Epithelial cell of prostate (primary cell): ENCODE results near the gene ERG28.
"Not testable (repeated sequence)": the region's sequence is repeated elsewhere in the genome, so short reads cannot be mapped to it uniquely, and the experiment has no call there.

Experiments used
- DNase-seq: peaks from one replicate; pipeline ENCODE4 v3.0.0-alpha.2; 2011; ENCODE audit warnings: low read depth, low spot score
- H3K27ac ChIP-seq: fragments of 450-650 bp; 2 replicates; pipeline ENCODE4 v1.5.1; 2017; ENCODE audit warnings: mild to moderate bottlenecking

Gene ERG28

GRCh38 chr14:75628816-75629215 is 31.9 kb downstream of the ERG28 start:
- no peak overlapping the region for H3K27ac ChIP-seq
- DNase-seq: no peak

GRCh38 chr14:75627406-75627805 is 33.3 kb downstream of the ERG28 start:
- no peak for DNase-seq
- no peak overlapping the region for H3K27ac ChIP-seq

- DNase-seq: no peak
- H3K27ac ChIP-seq: no peak overlapping the region
Measured at GRCh38 chr14:75626863-75627262, 33.8 kb downstream of the ERG28 start.

GRCh38 chr14:75626396-75626795 is 34.3 kb downstream of the ERG28 start:
- no peak overlapping the region for H3K27ac ChIP-seq
- no peak for DNase-seq

- H3K27ac ChIP-seq: no peak overlapping the region
- no peak for DNase-seq
Measured at GRCh38 chr14:75625034-75625433, 35.6 kb downstream of the ERG28 start.

GRCh38 chr14:75619548-75619947 is 41.1 kb downstream of the ERG28 start:
- no peak overlapping the region for H3K27ac ChIP-seq
- DNase-seq: no peak

GRCh38 chr14:75615200-75615599 is 45.5 kb downstream of the ERG28 start:
- DNase-seq: no peak
- H3K27ac ChIP-seq: no peak overlapping the region

GRCh38 chr14:75614179-75614578 is 46.5 kb downstream of the ERG28 start:
- H3K27ac ChIP-seq: no peak overlapping the region
- no peak for DNase-seq

- H3K27ac ChIP-seq: no peak overlapping the region
- no peak for DNase-seq
Measured at GRCh38 chr14:75612157-75612556, 48.5 kb downstream of the ERG28 start.

GRCh38 chr14:75610834-75611233 is 49.8 kb downstream of the ERG28 start:
- no peak overlapping the region for H3K27ac ChIP-seq
- no peak for DNase-seq

GRCh38 chr14:75609606-75610475 is 50.8 kb downstream of the ERG28 start:
- DNase-seq: no peak
- no peak overlapping the region for H3K27ac ChIP-seq

GRCh38 chr14:75609116-75609515 is 51.6 kb downstream of the ERG28 start:
- no peak for DNase-seq
- no peak overlapping the region for H3K27ac ChIP-seq

- DNase-seq: no peak
- H3K27ac ChIP-seq: no peak overlapping the region
Measured at GRCh38 chr14:75607842-75608640, 52.6 kb downstream of the ERG28 start.

- no peak overlapping the region for H3K27ac ChIP-seq
- DNase-seq: no peak
Measured at GRCh38 chr14:75607044-75607443, 53.6 kb downstream of the ERG28 start.

GRCh38 chr14:75605916-75606315 is 54.8 kb downstream of the ERG28 start:
- no peak for DNase-seq
- H3K27ac ChIP-seq: no peak overlapping the region

- no peak overlapping the region for H3K27ac ChIP-seq
- no peak for DNase-seq
Measured at GRCh38 chr14:75604979-75605851, 55.5 kb downstream of the ERG28 start.

GRCh38 chr14:75602503-75602902 is 58.2 kb downstream of the ERG28 start:
- DNase-seq: no peak
- H3K27ac ChIP-seq: no peak overlapping the region

GRCh38 chr14:75601061-75601460 is 59.6 kb downstream of the ERG28 start:
- not testable (repeated sequence) for H3K27ac ChIP-seq, DNase-seq

- H3K27ac ChIP-seq, DNase-seq: not testable (repeated sequence)
Measured at GRCh38 chr14:75600100-75600499, 60.6 kb downstream of the ERG28 start.
